NCI-H1105 (cell line): ENCODE data around the gene KNSTRN.

ENCODE experiments used
- DNase-seq: peaks from one replicate; lab custom pipeline; 2025; lab: John Stamatoyannopoulos, UW

The KNSTRN gene

DNA sequence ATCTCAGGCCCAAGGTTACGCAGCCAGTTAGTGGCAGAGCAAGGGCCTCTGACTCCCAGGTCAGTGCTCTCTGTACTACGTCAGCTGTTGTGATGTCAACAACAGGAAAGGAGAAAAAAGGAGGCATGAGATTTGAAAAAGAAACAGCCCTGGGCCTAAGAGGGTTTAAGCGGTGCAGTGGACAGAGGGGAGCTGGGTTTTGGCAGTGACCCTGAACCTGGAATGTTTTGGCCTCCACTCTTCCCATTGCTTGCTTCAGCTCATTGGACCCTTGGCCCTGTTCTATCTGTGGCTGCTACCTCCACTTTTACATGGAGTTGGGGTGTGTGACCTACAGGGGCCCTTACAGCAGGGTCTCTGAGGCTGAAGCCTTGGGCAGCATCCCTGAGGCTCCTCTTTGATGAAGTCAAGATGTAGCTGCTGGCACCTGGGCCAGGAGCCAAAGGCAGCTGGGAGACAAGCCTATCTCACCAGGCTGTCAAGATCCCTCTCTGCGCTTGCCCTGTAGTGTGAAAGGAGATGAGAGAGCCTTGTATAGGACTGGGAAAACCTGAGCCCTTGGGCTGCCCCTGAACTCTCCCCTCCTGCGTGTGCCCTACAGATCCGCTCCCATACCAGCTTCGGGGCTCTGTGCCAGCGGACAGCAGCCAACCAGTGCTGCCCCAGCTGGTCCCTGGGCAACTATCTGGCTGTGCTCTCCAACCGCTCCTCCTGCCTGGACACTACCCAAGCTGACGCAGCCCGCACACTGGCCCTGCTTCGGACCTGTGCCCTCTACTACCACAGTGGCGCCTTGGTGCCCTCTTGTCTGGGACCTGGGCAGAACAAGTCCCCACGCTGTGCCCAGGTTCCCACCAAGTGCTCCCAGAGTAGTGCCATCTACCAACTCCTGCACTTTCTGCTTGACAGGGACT is 15.8 kb upstream of the KNSTRN start:
- DNase-seq = no peak

DNA sequence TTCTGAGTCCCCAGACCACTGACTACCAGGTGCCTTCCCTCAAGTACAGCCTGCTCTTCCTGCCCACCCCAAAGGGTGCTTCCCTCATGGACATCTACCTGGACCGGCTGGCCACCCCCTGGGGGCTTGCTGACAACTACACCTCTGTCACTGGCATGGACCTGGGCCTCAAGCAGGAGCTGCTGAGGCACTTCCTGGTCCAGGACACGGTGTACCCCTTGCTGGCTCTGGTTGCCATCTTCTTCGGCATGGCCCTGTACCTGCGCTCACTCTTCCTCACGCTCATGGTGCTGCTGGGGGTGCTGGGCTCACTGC is 15.2 kb upstream of the KNSTRN start:
- no peak for DNase-seq

DNA sequence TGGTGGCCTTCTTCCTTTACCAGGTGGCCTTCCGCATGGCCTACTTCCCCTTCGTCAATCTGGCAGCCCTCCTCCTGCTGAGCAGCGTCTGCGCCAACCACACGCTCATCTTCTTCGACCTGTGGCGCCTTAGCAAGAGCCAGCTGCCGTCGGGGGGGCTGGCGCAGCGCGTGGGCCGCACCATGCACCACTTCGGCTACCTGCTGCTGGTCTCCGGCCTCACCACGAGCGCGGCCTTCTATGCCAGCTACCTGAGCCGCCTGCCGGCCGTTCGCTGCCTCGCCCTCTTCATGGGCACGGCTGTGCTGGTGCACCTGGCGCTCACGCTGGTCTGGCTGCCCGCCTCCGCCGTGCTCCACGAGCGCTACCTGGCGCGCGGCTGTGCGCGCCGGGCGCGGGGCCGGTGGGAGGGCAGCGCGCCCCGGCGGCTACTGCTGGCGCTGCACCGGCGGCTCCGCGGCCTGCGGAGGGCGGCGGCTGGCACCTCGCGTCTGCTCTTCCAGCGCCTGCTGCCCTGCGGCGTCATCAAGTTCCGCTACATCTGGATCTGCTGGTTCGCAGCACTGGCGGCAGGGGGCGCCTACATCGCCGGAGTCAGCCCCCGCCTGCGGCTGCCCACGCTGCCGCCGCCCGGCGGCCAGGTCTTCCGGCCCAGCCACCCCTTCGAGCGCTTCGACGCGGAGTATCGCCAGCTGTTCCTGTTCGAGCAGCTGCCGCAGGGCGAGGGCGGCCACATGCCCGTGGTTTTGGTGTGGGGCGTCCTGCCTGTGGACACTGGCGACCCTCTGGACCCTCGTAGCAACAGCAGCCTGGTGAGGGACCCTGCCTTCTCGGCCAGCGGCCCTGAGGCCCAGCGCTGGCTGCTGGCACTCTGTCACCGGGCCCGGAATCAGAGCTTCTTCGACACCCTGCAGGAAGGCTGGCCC is 14.6 kb upstream of the KNSTRN start:
- DNase-seq = no peak

DNA sequence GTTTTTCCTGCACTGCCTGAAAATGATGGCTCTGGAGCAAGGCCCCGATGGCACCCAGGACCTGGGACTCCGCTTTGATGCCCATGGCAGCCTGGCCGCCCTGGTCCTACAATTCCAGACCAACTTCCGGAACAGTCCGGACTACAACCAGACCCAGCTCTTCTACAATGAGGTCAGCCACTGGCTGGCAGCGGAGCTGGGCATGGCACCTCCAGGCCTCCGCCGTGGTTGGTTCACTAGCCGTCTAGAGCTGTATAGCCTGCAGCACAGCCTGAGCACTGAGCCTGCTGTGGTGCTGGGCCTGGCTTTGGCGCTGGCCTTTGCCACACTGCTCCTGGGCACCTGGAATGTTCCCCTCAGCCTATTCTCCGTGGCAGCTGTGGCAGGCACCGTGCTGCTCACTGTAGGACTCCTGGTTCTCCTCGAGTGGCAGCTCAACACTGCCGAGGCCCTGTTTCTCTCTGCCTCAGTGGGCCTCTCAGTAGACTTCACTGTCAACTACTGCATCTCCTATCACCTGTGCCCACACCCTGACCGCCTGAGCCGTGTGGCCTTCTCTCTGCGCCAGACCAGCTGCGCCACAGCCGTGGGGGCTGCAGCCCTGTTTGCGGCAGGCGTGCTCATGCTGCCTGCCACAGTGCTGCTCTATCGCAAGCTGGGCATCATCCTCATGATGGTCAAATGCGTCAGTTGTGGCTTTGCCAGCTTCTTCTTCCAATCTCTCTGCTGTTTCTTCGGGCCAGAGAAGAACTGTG is 13.6 kb upstream of the KNSTRN start:
- no peak for DNase-seq

DNA sequence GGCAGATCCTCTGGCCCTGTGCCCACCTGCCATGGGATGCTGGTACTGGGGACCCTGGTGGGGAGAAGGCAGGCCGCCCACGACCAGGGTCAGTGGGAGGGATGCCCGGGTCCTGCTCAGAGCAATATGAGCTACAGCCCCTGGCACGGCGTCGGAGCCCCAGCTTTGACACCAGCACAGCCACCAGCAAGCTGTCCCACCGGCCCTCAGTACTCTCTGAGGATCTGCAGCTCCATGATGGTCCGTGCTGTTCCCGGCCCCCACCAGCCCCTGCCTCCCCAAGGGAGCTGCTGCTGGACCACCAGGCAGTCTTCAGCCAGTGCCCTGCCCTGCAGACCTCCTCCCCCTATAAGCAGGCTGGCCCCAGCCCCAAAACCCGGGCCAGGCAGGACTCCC is 13.0 kb upstream of the KNSTRN start:
- no peak for DNase-seq

DNA sequence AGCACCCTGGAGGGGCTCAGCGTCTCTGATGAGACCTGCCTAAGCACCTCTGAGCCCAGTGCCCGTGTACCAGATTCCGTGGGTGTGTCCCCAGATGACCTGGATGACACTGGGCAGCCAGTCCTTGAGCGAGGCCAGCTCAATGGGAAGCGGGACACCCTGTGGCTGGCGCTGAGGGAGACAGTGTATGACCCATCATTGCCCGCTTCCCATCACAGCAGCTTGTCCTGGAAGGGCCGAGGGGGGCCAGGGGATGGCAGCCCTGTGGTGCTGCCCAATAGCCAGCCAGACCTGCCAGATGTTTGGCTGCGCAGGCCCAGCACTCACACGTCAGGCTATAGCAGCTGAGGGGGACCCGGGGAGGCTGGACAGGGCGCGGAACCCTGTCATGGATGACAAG is 12.6 kb upstream of the KNSTRN start:
- no peak for DNase-seq

DNA sequence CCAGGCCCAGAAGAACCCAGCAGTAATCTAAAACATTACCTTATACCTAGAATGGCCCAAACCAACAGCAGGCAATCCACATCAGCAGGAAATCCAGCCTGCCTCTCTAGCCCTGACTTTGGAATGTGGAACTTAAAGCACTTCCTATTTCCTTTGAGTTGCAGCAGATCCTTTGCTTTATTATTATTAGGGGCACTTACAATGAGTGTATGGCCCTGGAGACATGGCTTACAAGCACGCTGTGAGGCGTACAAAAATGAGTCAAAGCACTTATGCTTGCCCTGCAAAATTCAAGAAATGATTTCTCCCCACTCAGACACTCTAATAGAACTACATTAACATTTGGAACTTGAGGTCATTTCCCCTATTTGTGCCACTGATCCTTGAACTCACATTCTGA is 9.5 kb upstream of the KNSTRN start:
- no peak for DNase-seq

DNA sequence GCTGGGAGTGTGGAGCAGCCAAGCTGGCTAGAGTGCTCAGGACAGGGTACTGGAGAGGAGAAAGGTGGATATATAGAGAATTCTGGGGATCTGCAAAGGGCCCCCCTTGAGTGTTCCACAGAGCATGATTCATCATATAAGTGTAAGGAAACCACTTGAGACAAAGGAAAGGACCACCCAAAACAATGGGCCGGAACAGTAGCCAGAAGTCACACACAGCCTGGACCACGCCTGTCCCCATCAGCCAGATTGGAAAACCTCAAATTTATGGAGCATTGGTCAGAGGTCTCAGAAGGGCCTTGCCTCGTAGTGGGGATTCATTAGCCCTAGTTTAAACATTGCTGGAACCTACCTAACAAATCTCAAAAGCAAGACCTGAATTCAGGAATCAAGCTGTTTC is 4.9 kb upstream of the KNSTRN start:
- no peak for DNase-seq

DNA sequence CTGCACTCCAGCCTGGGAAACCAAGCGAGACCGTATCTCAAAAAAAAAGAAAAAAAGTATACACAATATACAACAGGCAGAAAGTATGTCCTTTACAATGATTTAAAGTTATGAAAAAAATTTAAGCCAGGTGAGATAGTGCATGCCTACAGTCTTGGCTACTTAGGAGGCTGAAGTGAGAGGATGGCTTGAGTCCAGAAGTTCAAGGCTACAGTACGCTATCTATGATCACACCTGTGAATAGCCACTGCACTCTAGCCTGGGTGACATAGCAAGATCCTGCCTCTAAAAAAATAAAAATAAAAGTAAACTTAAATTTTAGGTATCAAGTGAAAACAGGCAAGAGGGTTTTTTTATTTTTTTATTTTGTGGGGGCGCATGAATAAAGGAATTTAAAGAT is 3.1 kb upstream of the KNSTRN start:
- no peak for DNase-seq

DNA sequence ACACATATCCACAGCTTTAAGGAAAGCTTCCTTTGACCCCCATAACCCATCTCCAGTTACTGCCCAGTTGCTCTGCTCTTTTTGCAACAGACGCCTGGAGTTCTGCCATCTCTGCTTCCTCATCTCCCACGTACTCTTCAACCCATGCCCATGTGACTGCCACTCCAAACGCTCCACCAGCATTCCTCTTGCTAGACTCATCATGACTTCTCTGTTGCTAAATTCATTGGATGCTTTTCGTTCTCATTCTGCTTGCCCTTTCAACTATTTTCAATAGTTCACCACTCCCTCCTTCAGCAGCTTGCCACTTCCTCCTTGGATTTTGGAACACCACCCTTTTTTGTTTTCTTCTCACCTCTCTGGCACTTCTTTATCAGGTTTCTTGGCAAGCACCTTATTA is 2.7 kb upstream of the KNSTRN start:
- no peak for DNase-seq

DNA sequence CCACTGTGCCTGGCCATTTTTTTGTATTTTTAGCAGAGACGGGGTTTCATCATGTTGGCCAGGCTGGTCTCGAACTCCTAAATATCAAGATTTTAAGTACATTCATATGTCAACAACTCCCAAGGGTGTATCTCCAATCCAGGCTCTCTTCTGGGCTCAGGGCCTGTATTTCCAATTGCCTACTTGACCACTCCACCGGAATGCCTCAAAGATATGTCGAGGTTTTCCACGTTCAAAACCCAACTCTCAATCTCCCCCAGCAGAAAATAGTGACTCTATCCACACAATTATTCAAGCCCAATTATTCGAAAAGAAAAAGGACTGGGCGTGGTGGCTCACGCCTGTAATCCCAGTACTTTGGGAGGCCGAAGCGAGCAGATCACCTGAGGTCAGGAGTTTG is 1.9 kb upstream of the KNSTRN start:
- no peak for DNase-seq

DNA sequence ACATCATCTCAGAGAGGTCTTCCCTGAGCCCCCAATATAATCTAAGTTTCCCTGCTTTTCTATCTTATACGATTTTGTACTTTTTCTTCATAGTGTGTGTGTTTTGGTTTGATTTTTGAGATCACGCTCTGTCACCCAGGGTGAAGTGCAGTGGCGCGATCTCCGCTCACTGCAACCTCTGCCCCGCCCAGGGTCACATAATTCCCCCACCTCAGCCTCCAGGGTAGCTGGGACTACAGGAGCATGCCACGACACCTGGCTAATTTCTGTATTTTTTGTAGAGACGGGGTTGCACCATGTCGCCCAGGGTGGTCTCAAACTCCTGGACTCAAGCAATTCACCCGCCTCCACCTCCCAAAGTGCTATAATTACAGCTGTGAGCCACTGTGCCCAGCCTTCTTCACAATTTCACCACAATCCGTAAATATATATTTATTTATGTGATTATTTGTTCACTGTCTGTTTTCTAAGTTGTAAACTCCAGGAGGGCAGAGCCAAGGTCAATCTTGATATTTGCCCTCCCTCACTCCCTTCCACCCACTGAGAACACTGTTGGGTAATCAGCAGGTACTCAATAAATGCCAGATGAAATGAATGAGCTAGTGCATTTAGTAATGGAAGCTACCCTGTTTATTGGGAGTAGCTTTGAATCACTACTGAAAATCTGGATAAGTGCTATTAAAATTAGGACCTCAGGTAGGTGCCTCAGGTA is 547 bp upstream of the KNSTRN start:
- no peak for DNase-seq

DNA sequence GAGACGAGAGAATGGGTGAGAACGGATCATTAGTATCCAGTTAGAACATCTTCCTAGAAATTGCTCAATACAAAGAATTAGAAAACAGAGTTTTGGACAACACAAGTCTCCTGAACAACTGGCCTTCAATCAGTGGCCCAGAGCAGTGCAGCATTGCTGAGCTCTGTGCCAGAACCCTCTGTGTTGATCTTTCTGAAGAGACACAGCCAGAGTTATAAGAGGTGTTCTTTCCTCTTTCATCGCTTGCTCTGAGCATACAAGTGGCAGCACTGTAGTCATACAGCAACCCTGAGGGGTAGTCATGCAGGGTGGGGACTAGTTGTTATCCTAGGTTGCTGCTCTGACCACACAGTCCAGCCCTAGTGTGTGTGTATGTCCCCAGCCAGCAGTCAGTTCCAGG is 4.0 kb downstream of the KNSTRN start:
- no peak for DNase-seq

DNA sequence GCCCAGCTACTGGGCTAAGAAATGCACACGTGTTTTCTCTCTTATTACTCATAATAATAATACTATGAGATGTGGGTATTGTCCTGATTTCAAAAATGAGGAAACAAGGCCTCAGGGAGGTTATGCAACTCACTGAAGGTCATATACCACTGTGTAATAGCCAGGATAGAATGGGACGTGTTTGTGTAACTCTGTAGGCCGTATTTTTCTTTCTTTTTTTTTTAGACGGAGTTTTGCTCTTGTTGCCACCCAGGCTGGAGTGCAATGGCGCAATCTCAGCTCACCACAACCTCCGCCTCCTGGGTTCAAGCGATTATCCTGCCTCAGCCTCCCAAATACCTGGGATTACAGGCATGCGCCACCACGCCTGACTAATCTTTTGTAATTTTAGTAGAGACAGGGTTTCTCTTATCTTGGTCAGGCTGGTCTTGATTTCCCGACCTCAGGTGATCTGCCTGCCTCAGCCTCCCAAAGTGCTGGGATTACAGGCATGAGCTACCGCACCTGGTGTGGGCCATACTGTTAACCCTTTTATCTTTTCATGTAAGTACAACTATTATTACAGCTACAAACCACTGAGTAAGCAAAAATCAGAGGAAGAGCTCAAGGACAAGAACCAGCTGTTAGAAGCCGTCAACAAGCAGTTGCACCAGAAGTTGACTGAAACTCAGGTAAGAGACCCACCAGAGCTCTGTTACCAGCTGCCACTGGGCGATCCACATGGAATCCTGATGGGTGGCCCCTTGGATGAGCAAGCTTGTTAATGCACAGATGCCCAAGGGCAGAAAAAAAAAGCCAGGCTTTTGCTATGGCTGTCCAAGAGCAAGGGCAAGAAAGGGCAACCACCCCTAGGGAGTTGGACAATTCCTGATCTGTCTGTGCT is 6.7 kb downstream of the KNSTRN start:
- no peak for DNase-seq

DNA sequence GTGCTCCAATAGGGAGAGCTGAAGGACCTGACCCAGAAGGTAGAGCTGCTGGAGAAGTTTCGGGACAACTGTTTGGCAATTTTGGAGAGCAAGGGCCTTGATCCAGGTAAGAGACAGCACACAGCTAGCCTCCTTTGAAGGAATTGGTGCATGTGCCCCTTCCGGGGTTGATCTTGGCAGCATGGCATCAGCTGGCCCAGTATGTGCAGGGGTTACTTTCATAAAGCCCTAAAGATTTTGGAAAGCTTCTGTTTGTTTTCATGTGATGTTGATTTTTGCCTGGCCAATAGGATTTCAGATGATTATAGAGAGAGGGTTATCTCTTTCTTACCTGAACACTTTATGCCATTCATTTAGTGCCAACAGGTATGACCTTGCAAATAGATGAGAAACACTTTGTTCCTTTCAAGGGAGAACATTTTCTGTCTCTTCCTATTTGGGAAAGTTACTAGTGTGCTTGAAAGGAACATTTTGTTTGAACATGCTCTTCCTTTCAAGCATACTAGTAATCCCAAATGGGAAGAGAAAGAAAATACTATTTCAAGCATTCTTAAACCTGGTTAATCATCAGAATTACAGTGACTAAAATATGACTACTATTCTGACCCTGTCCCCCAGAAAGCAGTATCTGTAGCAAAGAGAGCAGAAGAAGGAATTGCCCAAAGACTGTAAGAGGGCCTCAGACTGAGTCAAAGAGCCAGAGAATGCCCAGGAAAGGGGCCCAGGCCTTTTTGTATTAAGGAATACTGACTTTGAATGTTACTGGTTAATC is 7.5 kb downstream of the KNSTRN start:
- no peak for DNase-seq

DNA sequence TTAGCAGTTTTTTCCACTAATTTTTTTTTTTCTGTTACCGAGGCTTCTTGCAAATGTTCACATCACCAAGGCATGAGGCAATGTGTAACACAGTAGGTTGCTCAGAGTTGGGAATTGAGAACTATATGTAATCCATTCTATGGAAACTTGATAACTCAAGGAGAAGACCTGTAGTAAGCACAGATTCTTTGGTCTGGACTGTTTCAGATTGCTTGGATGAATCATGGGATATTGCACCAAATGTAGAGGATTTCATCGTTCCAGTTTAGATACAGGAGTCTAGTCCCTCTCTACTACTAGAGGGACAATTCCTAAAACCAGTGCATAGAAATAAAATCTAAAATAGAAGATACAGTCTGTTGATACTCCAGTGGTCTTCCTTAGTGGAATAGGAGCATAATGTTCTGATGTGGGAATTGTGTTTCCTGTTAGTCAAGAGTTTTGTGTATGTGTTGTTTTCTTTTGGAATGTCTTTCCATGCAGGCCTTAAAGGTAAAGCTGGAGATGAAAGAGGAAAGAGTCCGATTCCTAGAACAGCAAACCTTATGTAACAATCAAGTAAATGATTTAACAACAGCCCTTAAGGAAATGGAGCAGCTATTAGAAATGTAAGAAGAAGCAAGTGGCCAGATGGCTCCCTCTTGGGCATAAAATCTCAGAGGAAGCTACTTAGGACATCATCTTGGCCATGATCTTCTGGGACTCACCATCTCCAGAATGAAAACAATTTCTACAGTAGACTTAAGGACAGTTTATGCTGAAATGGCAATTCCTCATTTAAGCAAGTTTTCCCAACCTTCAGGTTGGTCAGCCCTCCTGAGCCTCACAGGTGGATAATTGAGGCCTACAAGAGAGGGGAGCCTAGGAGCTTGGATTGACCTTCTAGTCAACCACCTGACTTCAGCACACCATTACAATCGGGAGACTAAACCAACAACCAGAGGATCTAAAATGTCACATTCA is 10.7 kb downstream of the KNSTRN start:
- DNase-seq = no peak

DNA sequence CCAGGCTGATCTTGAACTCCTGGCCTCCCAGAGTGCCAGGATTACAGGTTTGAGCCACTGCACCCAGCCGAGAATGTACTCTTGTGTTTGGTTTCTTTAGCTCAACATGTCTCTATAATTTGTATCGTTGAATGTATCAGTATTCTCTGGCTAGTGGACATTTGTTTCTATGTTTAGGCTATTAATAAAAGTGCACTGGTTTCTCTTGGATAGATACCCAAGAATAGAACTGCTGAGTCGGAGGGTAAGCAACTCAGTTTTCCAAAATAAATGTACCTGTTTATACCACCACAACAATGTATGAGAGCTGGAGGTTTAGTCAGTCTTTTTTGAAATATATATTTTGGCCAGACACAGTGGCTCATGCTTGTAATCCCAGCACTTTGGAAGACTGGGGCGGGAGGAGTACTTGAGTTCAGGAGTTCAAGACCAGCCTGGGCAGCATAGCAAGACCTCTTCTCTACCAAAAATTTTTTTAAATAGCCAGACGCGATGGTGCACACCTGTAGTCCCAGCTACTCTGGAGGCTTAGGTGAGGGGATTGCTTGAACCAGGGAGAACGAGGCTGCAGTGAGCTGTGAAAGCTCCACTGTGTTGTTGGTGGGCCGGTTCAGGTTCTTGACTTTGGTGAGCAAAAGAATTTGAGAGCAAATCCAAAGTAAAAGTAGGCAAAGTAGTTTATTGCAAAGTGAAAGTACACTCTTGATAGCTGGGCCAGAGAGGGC is 15.3 kb downstream of the KNSTRN start:
- no peak for DNase-seq

DNA sequence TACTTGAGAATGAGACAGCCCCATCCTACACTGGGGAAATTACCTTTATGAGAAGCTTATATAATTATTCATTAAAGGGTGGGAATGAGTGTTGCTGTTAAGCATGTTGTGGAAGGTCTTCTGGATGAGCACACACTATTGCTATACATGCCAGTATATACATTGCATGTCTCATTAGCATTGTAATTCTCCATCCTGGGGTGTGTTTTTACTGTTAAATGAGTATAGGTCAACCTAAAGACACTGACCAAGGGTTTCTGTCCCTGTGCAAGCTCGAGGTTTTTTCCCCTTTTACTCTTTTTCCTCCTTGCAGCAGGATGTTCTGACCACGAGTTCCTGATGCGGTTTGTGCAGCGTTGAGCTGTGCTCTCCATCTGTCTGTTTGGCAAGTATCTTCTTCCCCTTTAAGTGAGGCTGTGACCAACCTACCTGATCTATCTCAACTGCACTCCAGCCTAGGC is 15.9 kb downstream of the KNSTRN start:
- DNase-seq = no peak
